ENCODE measurements around the gene OR5AK2.
"Not testable (repeated sequence)": the region's sequence is repeated elsewhere in the genome, so short reads cannot be mapped to it uniquely, and the experiment has no call there.

Gene OR5AK2, protein sequence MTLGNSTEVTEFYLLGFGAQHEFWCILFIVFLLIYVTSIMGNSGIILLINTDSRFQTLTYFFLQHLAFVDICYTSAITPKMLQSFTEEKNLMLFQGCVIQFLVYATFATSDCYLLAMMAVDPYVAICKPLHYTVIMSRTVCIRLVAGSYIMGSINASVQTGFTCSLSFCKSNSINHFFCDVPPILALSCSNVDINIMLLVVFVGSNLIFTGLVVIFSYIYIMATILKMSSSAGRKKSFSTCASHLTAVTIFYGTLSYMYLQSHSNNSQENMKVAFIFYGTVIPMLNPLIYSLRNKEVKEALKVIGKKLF

DNA sequence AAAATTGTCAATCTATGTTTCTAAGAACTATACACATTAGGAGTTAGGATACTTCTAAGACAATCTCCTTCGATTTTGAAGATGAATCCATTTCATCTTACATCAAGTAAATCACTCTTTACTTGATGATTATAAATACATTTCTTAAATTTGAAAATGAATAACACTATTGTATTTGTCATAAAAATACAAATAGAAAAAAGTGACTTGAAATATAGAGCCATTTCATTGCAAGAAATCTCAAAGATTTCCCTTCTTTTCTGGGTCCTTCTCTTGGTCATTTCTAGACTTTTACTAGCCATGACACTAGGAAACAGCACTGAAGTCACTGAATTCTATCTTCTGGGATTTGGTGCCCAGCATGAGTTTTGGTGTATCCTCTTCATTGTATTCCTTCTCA is at the start of gene OR5AK2:
TSS of gene OR5AK2 (plus strand) at position 301 of the 400 bp plus-strand sequence. CDS start at position 301, 0 bp downstream.
- DNase-seq (ENCODE audit: insufficient read length, low spot score), result no peak
- no peak for FAIRE-seq
- TF ChIP-seq, protein P1, sequence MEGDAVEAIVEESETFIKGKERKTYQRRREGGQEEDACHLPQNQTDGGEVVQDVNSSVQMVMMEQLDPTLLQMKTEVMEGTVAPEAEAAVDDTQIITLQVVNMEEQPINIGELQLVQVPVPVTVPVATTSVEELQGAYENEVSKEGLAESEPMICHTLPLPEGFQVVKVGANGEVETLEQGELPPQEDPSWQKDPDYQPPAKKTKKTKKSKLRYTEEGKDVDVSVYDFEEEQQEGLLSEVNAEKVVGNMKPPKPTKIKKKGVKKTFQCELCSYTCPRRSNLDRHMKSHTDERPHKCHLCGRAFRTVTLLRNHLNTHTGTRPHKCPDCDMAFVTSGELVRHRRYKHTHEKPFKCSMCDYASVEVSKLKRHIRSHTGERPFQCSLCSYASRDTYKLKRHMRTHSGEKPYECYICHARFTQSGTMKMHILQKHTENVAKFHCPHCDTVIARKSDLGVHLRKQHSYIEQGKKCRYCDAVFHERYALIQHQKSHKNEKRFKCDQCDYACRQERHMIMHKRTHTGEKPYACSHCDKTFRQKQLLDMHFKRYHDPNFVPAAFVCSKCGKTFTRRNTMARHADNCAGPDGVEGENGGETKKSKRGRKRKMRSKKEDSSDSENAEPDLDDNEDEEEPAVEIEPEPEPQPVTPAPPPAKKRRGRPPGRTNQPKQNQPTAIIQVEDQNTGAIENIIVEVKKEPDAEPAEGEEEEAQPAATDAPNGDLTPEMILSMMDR (IDR thresholded peaks at IDR 0.05; ENCODE audit: insufficient read depth, missing control alignments), result no peak

DNA sequence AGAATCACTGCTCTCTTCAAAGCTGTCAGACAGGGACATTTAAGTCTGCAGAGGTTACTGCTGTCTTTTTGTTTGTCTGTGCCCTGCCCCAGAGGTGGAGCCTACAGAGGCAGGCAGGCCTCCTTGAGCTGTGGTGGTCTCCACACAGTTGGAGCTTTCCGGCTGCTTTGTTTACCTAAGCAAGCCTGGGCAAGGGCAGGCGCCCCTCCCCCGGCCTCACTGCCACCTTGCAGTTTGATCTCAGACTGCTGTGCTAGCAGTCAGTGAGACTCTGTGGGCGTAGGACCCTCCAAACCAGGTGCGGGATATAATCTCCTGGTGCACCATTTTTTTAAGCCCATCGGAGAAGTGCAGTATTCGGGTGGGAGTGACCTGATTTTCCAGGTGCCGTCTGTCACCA is 43.2 kb upstream of the OR5AK2 start:
- not testable (repeated sequence) for DNase-seq (ENCODE audit: insufficient read length, low spot score); FAIRE-seq

DNA sequence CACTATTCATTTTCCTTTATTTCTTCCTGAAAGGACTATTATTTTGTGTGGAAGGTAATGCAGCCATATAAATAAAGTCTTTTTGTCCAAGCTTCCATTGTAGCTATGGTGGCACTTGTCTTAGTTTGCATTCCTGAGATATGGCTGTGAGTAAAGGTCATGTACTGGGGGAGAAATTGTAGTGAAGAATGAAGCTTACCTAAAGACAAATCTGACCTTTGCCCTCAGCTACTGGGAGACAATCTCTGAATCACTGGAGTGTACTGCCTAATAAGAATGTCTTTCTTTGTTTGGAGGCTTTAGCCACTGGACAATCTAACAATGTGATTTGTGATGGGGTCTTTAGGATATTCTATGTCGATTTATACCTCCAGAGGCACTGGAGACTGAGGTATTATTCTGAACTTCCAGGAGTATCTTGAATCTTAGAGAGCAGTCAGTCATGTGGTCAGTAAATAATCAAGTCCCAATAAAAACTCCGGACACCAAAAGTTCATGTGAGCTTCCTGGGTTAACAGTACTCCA is 39.7 kb upstream of the OR5AK2 start:
- FAIRE-seq, result no peak
- TF ChIP-seq, protein P1 (IDR thresholded peaks at IDR 0.05; ENCODE audit: insufficient read depth, missing control alignments), result no peak
- DNase-seq (ENCODE audit: insufficient read length, low spot score), result no peak

DNA sequence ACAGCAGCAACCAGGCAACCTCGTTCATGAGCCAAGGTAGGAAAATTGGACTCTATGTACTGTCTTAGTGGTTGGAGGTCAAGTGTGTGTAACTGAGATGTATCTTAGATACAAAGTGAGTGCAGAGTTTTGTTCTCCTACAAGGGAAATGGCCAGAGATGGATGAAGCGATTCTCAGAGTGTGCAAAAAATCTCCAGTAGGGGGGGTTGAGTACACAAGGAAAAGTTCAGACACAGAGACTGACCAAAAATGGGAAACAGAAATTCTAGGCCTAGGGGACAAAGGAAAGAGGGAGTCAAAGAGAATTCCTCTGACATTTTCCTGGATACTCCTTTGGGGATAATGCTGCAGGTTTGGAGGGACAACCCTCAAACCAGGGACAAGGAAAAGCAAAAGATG is 38.2 kb upstream of the OR5AK2 start:
- FAIRE-seq, result no peak
- TF ChIP-seq, protein P1 (IDR thresholded peaks at IDR 0.05; ENCODE audit: insufficient read depth, missing control alignments), result no peak

DNA sequence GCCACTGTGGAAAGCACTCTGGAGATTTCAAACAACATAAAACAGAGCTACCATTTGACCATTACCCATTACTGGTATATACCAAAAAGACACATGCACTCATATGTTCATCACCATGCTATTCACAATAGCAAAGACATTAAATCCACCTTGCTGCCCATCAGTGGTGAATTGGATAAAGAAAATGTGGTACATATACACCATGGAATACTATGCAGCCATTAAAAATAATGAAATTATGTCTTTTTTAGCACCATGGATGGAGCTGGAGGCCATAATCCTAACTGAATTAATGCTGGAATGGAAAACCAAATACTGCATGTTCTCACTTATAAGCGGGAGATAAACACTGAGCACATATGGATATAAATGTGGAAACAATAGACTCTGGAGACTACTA is 34.8 kb upstream of the OR5AK2 start:
- not testable (repeated sequence) for FAIRE-seq

More for the DNA sequence above, 38.2 kb upstream of the OR5AK2 start:
- DNase-seq (ENCODE audit: insufficient read length, low spot score), result no peak

DNA sequence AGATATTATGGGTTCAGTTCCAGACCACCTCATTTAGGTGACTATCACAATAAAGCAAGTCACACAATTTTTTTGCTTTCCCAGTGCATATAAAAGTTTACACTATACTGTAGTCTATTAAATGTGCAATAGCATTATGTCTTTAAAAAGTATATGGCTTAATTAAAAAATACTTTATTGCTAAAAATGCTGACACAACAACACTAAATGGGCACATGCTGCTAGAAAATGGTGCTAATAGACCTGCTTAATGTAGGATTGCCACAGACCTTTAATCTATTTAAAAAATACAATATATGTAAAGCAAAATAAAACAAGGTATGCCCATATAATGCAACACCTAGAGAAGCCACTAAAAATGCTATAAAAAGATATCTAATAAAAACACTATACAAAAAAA is 27.1 kb upstream of the OR5AK2 start:
- DNase-seq (ENCODE audit: insufficient read length, low spot score), result no peak
- TF ChIP-seq, protein P1 (IDR thresholded peaks at IDR 0.05; ENCODE audit: insufficient read depth, missing control alignments), result no peak
- FAIRE-seq, result no peak

More for the DNA sequence above, 34.8 kb upstream of the OR5AK2 start:
- not testable (repeated sequence) for DNase-seq (ENCODE audit: insufficient read length, low spot score)

DNA sequence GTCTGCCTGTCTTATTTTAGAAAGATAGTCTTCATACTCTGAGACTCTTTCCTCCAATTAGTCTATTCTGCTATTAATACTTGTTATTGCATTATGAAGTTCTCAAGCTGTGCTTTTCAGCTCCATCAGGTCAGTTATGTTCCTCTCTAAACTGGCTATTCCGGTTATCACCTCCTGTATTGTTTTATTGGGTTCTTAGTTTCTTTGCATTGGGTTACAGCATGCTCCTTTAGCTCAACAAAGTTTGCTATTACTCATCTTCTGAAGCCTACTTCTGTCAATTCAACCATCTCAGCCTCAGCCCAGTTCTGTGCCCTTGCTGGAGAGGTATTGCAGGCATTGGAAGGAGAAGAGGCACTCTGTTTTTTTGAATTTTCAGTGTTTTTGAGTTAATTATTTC is 21.0 kb upstream of the OR5AK2 start:
- no peak for DNase-seq (ENCODE audit: insufficient read length, low spot score)
- TF ChIP-seq, protein P1 (IDR thresholded peaks at IDR 0.05; ENCODE audit: insufficient read depth, missing control alignments), result no peak
- no peak for FAIRE-seq

DNA sequence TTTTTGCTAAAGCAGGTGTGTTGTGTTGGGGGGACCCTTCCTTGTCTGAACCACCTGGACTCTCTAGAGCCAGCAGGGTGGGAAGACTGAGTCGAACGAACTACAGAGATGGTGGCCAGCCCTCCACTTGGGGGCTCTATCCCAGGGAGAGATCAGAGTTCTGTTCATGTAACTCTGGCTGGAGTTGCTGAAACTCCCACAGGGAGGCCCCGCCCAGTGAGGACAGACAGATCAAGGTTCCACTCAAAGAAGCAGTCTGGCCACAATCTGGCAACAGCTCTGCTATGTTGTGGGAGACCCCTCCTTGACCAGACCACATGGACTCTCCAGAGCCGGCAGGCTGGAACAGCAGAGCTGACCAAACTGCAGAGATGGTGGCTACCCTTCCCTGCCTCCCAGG is 20.2 kb upstream of the OR5AK2 start:
- FAIRE-seq, result no peak
- TF ChIP-seq, protein P1 (IDR thresholded peaks at IDR 0.05; ENCODE audit: insufficient read depth, missing control alignments), result no peak

More for the DNA sequence above, 20.2 kb upstream of the OR5AK2 start:
- no peak for DNase-seq (ENCODE audit: insufficient read length, low spot score)
